Glutamatergic neuron (in vitro differentiated cells): ENCODE results near the gene SORD. TPM values are rescaled to one million over a fixed set of nuclear protein-coding genes. Genes with fewer than 3 reads are reported as not detected.
"Not testable (repeated sequence)": the region's sequence is repeated elsewhere in the genome, so short reads cannot be mapped to it uniquely, and the experiment has no call there.

Experiments used
- DNase-seq: peaks from one replicate; pipeline ENCODE4 v3.0.0; 2022
- H3K27ac Mint-ChIP-seq: one replicate; pipeline ENCODE4 v1.8.0; 2020; ENCODE audit warnings: mild to moderate bottlenecking, mixed read lengths, inconsistent platforms; ENCODE audit not compliant: unreplicated experiment
- H3K27me3 Mint-ChIP-seq: one replicate; pipeline ENCODE4 v1.8.0; 2020; ENCODE audit warnings: mild to moderate bottlenecking, moderate library complexity, mixed read lengths, inconsistent platforms; ENCODE audit not compliant: unreplicated experiment
- H3K36me3 Mint-ChIP-seq: one replicate; pipeline ENCODE4 v1.8.0; 2020; ENCODE audit warnings: mild to moderate bottlenecking, mixed read lengths, inconsistent platforms; ENCODE audit not compliant: unreplicated experiment
- H3K4me1 Mint-ChIP-seq: one replicate; pipeline ENCODE4 v1.8.0; 2020; ENCODE audit warnings: mild to moderate bottlenecking, low read depth, mixed read lengths, inconsistent platforms; ENCODE audit not compliant: unreplicated experiment
- H3K4me3 Mint-ChIP-seq: one replicate; pipeline ENCODE4 v1.8.0; 2020; ENCODE audit warnings: mild to moderate bottlenecking, mixed read lengths, inconsistent platforms; ENCODE audit not compliant: unreplicated experiment
- H3K9me3 Mint-ChIP-seq: one replicate; pipeline ENCODE4 v1.8.0; 2020; ENCODE audit warnings: mild to moderate bottlenecking, moderate library complexity, mixed read lengths, inconsistent platforms; ENCODE audit not compliant: unreplicated experiment
- CTCF ChIP-seq: fragments of 200-600 bp; sonication (generic); IDR thresholded peaks from one replicate; pipeline ENCODE4 v1.5.0; 2021; ENCODE audit not compliant: partially characterized antibody, unreplicated experiment
- total RNA-seq: library from RNA; stranded (reverse); fragmentation: NEBNext Ultra II Directional; extraction: Animal tissue kit (Norgen Biotek cat#: 25700); gene quantifications from one replicate; pipeline ENCODE4 v1.2.1, GENCODE V29; 2021; ENCODE audit not compliant: unreplicated experiment

The SORD gene
- total RNA-seq, 1 donor from 2014 or later = 29.1 TPM

- TF ChIP-seq CTCF = no peak
- no peak for DNase-seq
- H3K27ac Mint-ChIP-seq = no peak overlapping the region
- H3K4me3 Mint-ChIP-seq = no peak overlapping the region
- H3K4me1 Mint-ChIP-seq = no peaks in the 10 kb centered on the region
- no peaks in the 10 kb centered on the region for H3K36me3 Mint-ChIP-seq
- H3K9me3 Mint-ChIP-seq = no peaks in the 10 kb centered on the region
- H3K27me3 Mint-ChIP-seq = no peaks in the 10 kb centered on the region
Measured at GRCh38 chr15:44999105-44999504, 23.9 kb upstream of the SORD start.

- not testable (repeated sequence) for H3K9me3 Mint-ChIP-seq, H3K4me3 Mint-ChIP-seq, H3K27ac Mint-ChIP-seq, H3K27me3 Mint-ChIP-seq, DNase-seq, H3K36me3 Mint-ChIP-seq, H3K4me1 Mint-ChIP-seq
Measured at GRCh38 chr15:45001180-45001579, 21.8 kb upstream of the SORD start.

DNA sequence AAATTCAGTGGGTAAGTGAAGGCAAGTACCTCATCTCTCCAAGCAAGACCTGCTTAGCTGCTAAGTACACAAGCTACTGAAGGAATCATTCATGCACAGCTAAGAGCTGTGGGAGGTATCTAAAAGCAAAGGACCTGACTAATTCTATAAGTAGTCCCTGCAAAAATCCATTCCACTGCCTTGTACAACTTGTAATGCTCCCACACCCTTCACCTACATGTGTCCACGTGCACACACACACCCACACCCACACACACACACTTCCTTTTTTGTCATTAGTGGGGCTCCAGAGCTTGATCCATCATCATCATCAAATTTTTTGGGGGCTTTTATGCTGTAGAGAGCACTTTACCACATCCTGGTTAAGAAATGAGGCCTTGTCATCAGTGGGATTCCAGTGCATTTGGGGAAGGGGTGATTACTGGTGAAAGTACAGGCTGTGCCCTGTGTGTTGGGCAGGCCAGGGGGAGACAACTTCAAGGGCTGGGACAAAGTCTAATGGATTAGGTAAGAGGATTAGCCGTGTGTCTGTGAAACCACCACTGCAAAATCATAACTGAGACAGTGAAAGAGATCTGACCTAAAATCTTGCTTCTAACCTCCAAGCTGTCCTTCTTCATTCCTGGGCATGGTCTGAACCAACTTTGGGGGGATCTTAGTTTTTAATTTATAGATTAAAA is 19.1 kb upstream of the SORD start:
- H3K36me3 Mint-ChIP-seq, H3K9me3 Mint-ChIP-seq, DNase-seq, H3K27me3 Mint-ChIP-seq, H3K27ac Mint-ChIP-seq, H3K4me3 Mint-ChIP-seq, H3K4me1 Mint-ChIP-seq: not testable (repeated sequence)

- not testable (repeated sequence) for H3K4me1 Mint-ChIP-seq, H3K9me3 Mint-ChIP-seq, H3K36me3 Mint-ChIP-seq, DNase-seq, H3K27ac Mint-ChIP-seq, H3K4me3 Mint-ChIP-seq, H3K27me3 Mint-ChIP-seq
Measured at GRCh38 chr15:45004590-45005175, 18.3 kb upstream of the SORD start.

- Mint-ChIP-seq H3K27me3 (no peaks in the 10 kb centered on the region), H3K4me1 (no peaks in the 10 kb centered on the region), H3K4me3 (no peak overlapping the region), H3K9me3 (peaks cover 3% of the 10 kb centered on the region), H3K36me3 (peaks cover 10% of the 10 kb centered on the region), H3K27ac (no peak overlapping the region)
- TF ChIP-seq CTCF = no peak
- DNase-seq = no peak
Measured at GRCh38 chr15:45009046-45009445, 13.9 kb upstream of the SORD start.

DNA sequence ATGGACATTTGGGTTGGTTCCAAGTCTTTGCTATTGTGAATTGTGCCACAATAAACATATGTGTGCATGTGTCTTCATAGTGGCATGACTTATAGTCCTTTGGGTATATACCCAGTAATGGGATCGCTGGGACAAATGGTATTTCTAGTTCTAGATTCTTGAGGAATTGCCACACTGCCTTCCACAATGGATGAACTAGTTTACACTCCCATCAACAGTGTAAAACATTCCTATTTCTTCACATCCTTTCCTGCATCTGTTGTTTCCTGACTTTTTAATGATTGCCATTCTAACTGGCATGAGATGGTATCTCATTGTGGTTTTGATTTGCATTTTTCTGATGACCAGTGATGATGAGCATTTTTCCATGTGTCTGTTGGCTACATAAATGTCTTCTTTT is 7.9 kb upstream of the SORD start:
- DNase-seq, H3K36me3 Mint-ChIP-seq, H3K4me1 Mint-ChIP-seq, H3K4me3 Mint-ChIP-seq, H3K9me3 Mint-ChIP-seq, H3K27ac Mint-ChIP-seq, H3K27me3 Mint-ChIP-seq: not testable (repeated sequence)

- not testable (repeated sequence) for H3K9me3 Mint-ChIP-seq, H3K4me1 Mint-ChIP-seq, H3K4me3 Mint-ChIP-seq, H3K36me3 Mint-ChIP-seq, DNase-seq, H3K27ac Mint-ChIP-seq
- peaks cover 10% of the 10 kb centered on the region for H3K27me3 Mint-ChIP-seq
Measured at GRCh38 chr15:45020222-45020900, 2.6 kb upstream of the SORD start.

DNA sequence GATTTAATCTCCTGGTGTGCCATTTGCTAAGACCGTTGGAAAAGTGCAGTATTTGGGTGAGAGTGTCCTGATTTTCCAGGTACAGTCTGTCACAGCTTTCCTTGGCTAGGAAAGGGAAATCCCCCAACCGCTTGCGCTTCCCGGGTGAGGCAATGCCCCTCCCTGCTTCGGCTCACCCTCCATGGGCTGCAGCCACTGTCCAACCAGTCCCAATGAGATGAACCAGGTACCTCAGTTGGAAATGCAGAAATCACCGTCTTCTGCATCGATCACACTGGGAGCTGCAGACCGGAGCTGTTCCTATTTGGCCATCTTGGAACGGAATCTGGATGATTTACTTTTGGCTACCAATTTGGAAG is 2.1 kb upstream of the SORD start:
- H3K36me3 Mint-ChIP-seq, H3K4me1 Mint-ChIP-seq, H3K27ac Mint-ChIP-seq, H3K4me3 Mint-ChIP-seq, H3K9me3 Mint-ChIP-seq, DNase-seq: not testable (repeated sequence)
- peaks cover 10% of the 10 kb centered on the region for H3K27me3 Mint-ChIP-seq
